OCI-LY3 (cell line): ENCODE measurements around the gene FXYD2.

Experiments
- H2AFZ ChIP-seq: fragments of 200-600, 300-600 bp; shearing (Covaris generic); 2 replicates; pipeline ENCODE4 v1.6.0; 2014; ENCODE audit warnings: antibody characterized with exemption, low read depth, low read length
- H3K27ac ChIP-seq: fragments of 200-600, 300-600 bp; sonication (generic); 2 replicates; pipeline ENCODE4 v1.5.1; 2014; ENCODE audit warnings: mild to moderate bottlenecking, low read length, moderate library complexity, mixed read lengths
- H3K27me3 ChIP-seq: fragments of 200-600, 300-600 bp; sonication (generic); 2 replicates; pipeline ENCODE4 v1.6.1; 2014; ENCODE audit warnings: low read depth, low read length, mixed read lengths
- H3K36me3 ChIP-seq: fragments of 200-600, 300-600 bp; sonication (generic); replicated peaks from 2 replicates; pipeline ENCODE3; 2014; ENCODE audit warnings: low read depth, low read length, mixed read lengths
- H3K4me1 ChIP-seq: fragments of 300-600, 200-600 bp; sonication (generic); 2 replicates; pipeline ENCODE4 v1.6.1; 2014; ENCODE audit warnings: low read length, mixed read lengths
- H3K4me2 ChIP-seq: fragments of 200-600, 300-600 bp; sonication (generic); 2 replicates; pipeline ENCODE4 v1.6.1; 2014; ENCODE audit warnings: low read length, mixed read lengths
- H3K4me3 ChIP-seq: fragments of 300-600, 200-600 bp; sonication (generic); 2 replicates; pipeline ENCODE4 v1.5.1; 2014; ENCODE audit warnings: antibody characterized with exemption, mild to moderate bottlenecking, low read length, moderate library complexity
- H3K79me2 ChIP-seq: fragments of 300-600, 200-600 bp; shearing (Covaris generic); 2 replicates; pipeline ENCODE4 v1.6.1; 2014; ENCODE audit warnings: mild to moderate bottlenecking, low read length, mixed read lengths
- H3K9ac ChIP-seq: fragments of 300-600, 200-600 bp; shearing (Covaris generic); 2 replicates; pipeline ENCODE4 v1.6.0; 2014; ENCODE audit warnings: mild to moderate bottlenecking, low read length, moderate library complexity
- H3K9me3 ChIP-seq: fragments of 200-600, 300-600 bp; shearing (Covaris generic); 2 replicates; pipeline ENCODE4 v1.6.1; 2014; ENCODE audit warnings: low read length, mixed read lengths; ENCODE audit not compliant: insufficient read depth
- H4K20me1 ChIP-seq: fragments of 200-600, 300-600 bp; sonication (generic); 2 replicates; pipeline ENCODE4 v1.6.1; 2016; ENCODE audit warnings: low read length, mixed read lengths; ENCODE audit not compliant: insufficient read depth
- CTCF ChIP-seq: fragments of 200-600, 300-600 bp; sonication (generic); IDR thresholded peaks from 2 replicates; pipeline ENCODE4 v1.5.1; 2014; ENCODE audit warnings: antibody characterized with exemption, low read length, low read depth
- EZH2phosphoT487 ChIP-seq: fragments of 200-600 bp; shearing (Covaris generic); IDR thresholded peaks from 2 replicates; pipeline ENCODE4 v1.6.1; 2018; ENCODE audit warnings: antibody characterized with exemption, mixed run types, low read depth

FXYD2 gene

DNA sequence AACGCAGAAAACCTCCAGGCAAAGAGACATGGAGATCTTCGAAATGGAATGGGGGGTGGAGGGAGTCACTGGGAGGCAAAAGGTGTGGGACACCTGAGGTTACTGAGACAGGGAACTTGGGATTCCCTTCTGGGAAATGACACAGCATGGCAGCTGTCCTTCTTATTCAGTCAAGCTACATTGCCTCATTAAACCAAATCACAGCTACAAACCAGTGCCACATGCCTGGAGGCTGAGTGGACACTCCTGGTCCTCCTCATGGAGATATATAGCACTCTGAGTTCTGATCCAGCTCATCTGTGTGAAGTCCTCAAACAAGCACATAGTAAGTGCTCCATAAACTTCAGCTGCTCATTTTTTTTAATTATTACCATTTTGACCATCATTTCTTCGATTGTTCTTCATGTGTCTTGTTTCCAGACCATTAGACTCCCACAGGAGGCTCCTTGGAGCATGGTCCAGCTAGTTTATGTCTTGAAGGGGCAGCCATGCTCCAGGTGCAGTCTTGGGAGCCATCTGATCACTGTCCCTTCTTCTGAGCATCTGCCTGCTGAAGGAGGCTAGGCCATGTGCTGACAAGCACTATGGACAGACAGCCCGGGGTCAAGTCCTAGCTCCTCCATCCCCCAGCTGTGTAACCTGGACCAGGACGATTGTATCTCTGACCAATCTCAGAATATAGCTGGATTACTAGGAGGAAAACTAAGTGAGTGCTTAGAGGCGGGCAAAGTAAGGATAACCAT, 9.7 kb upstream of the FXYD2 start:
- Histone ChIP-seq H3K27ac (no peak overlapping the region), H3K36me3 (no peaks in the 10 kb centered on the region), H2AFZ (no peak overlapping the region), H3K4me3 (no peak overlapping the region), H3K4me2 (no peak overlapping the region), H4K20me1 (no peaks in the 10 kb centered on the region), H3K9me3 (no peaks in the 10 kb centered on the region), H3K4me1 (peaks cover 31% of the 10 kb centered on the region), H3K9ac (no peak overlapping the region), H3K79me2 (no peaks in the 10 kb centered on the region), H3K27me3 (peaks cover 8% of the 10 kb centered on the region; the same call in 1 of the 2 replicates)
- TF ChIP-seq EZH2phosphoT487: no peak
- no peak for TF ChIP-seq CTCF

GRCh38 chr11:117833401-117833891, 8.9 kb upstream of the FXYD2 start:
- no peaks in the 10 kb centered on the region for H3K36me3 ChIP-seq
- H2AFZ ChIP-seq: no peak overlapping the region; the same call in 1 of the 2 replicates
- H3K4me1 ChIP-seq: peaks cover 39% of the 10 kb centered on the region
- TF ChIP-seq EZH2phosphoT487: no peak
- TF ChIP-seq CTCF: no peak
- peaks cover 8% of the 10 kb centered on the region; the same call in 1 of the 2 replicates for H3K27me3 ChIP-seq
- no peak overlapping the region for H3K4me3 ChIP-seq
- H3K9me3 ChIP-seq: no peaks in the 10 kb centered on the region
- no peaks in the 10 kb centered on the region for H3K79me2 ChIP-seq
- H3K4me2 ChIP-seq: no peak overlapping the region
- H3K27ac ChIP-seq: no peak overlapping the region
- no peaks in the 10 kb centered on the region for H4K20me1 ChIP-seq
- H3K9ac ChIP-seq: no peak overlapping the region

GRCh38 chr11:117832511-117832910, 8.0 kb upstream of the FXYD2 start:
- Histone ChIP-seq H3K79me2 (no peaks in the 10 kb centered on the region), H3K27me3 (peaks cover 4% of the 10 kb centered on the region; the same call in 1 of the 2 replicates), H3K4me2 (no peak overlapping the region), H3K9me3 (no peaks in the 10 kb centered on the region), H3K4me1 (peaks cover 48% of the 10 kb centered on the region), H3K27ac (no peak overlapping the region), H3K9ac (no peak overlapping the region), H3K4me3 (no peak overlapping the region), H2AFZ (no peak overlapping the region), H3K36me3 (no peaks in the 10 kb centered on the region), H4K20me1 (no peaks in the 10 kb centered on the region)
- TF ChIP-seq CTCF (no peak), EZH2phosphoT487 (no peak)

DNA sequence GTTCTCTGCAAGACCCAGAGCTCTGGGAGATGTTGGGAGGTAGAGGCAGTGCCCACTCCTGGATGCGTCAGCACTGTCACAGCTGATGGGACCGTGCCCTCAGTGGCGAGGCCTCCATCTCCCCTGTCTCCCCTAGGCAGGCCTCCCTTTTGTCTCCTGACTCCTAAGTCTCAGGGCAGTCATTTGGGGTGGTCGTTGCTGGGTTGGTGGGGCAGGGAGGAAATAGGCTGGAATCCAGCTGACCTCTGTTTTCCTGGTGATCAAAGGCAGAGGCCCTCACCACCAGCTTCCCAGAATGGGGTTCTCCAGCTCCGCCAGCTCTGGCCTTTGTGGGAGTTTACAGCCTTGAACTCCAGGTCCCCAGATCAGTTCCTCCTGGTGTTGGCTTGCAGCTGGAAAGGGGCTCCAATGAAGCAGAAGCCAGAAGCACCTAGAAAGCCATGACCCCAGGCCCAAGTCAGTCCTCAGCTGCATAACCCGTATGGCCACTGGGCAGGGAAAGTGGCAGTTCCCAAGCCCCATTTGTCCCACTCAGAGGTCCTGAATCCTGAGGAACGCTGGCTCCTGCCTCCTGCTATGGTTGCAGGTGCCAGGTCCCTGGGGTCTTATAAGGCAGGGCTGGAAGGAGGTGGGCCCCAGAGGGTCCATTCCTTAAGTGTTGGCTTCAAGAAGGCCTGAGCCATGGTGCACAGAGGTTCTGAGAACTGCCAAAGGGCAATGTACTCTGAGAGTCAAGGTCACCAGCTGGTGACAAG, 7.3 kb upstream of the FXYD2 start:
- no peaks in the 10 kb centered on the region for H3K79me2 ChIP-seq
- H3K4me2 ChIP-seq: no peak overlapping the region
- no peaks in the 10 kb centered on the region for H4K20me1 ChIP-seq
- TF ChIP-seq EZH2phosphoT487 (no peak), CTCF (no peak)
- H3K27me3 ChIP-seq: no peaks in the 10 kb centered on the region; the same call in 1 of the 2 replicates
- H3K27ac ChIP-seq: no peak overlapping the region
- H3K4me3 ChIP-seq: no peak overlapping the region
- H3K9me3 ChIP-seq: no peaks in the 10 kb centered on the region
- no peaks in the 10 kb centered on the region for H3K36me3 ChIP-seq
- peaks cover 51% of the 10 kb centered on the region for H3K4me1 ChIP-seq
- H3K9ac ChIP-seq: no peak overlapping the region
- H2AFZ ChIP-seq: no peak overlapping the region
